ENCODE measurements around the gene SH3BGRL2. TPM values are rescaled to one million over a fixed set of nuclear protein-coding genes. Genes with fewer than 3 reads are reported as not detected.

Gene SH3BGRL2
- total and polyA plus RNA-seq, 4 donors, result 23.8 to 71.3 (median 34.3) TPM

GRCh38 chr6:79612457-79612856 lies 18.7 kb upstream of the SH3BGRL2 start (continued):
- TF ChIP-seq, protein P1, sequence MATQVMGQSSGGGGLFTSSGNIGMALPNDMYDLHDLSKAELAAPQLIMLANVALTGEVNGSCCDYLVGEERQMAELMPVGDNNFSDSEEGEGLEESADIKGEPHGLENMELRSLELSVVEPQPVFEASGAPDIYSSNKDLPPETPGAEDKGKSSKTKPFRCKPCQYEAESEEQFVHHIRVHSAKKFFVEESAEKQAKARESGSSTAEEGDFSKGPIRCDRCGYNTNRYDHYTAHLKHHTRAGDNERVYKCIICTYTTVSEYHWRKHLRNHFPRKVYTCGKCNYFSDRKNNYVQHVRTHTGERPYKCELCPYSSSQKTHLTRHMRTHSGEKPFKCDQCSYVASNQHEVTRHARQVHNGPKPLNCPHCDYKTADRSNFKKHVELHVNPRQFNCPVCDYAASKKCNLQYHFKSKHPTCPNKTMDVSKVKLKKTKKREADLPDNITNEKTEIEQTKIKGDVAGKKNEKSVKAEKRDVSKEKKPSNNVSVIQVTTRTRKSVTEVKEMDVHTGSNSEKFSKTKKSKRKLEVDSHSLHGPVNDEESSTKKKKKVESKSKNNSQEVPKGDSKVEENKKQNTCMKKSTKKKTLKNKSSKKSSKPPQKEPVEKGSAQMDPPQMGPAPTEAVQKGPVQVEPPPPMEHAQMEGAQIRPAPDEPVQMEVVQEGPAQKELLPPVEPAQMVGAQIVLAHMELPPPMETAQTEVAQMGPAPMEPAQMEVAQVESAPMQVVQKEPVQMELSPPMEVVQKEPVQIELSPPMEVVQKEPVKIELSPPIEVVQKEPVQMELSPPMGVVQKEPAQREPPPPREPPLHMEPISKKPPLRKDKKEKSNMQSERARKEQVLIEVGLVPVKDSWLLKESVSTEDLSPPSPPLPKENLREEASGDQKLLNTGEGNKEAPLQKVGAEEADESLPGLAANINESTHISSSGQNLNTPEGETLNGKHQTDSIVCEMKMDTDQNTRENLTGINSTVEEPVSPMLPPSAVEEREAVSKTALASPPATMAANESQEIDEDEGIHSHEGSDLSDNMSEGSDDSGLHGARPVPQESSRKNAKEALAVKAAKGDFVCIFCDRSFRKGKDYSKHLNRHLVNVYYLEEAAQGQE (IDR thresholded peaks at IDR 0.05), result no peak
- no peak for TF ChIP-seq EGR1 (IDR thresholded peaks at IDR 0.05; ENCODE audit: low read depth in 2 of 2)
- TF ChIP-seq FOXA2 (IDR thresholded peaks at IDR 0.05), result no peak
- TF ChIP-seq MAX (IDR thresholded peaks at IDR 0.05), result no peak
- TF ChIP-seq HNF4A (conservative IDR thresholded peaks at IDR 0.05), result no peak
- no peak for TF ChIP-seq ATF3 (IDR thresholded peaks at IDR 0.05)
- no peak for TF ChIP-seq TAF1 (conservative IDR thresholded peaks at IDR 0.05)
- TF ChIP-seq SP1 (IDR thresholded peaks at IDR 0.05), result no peak

DNA sequence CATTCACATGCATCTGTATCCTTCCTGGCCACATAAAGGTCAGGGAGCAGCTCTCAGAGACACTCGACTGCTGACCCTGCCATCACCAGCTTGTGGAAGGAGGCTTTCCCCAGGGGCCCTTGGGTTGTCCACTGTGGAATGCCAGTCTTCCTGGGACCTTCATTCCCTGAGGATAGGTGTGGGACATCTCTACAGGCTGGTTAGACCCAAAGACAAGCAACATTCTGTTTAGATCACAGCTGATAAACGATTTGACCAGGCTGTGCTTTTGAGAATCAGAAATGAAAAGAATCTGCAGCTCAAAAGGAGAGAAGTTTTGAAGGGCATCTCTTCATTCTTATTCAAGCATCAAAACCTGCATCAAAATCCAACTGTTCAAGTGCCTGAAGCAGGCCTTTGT lies 18.2 kb upstream of the SH3BGRL2 start:
- TF ChIP-seq, protein P1 (IDR thresholded peaks at IDR 0.05), result no peak
- TF ChIP-seq HNF4A (conservative IDR thresholded peaks at IDR 0.05) (no peak), SP1 (IDR thresholded peaks at IDR 0.05) (no peak), ATF3 (IDR thresholded peaks at IDR 0.05) (no peak), HNF4G (IDR thresholded peaks at IDR 0.05) (no peak), GABPA (IDR thresholded peaks at IDR 0.05 in 1 of 2, conservative IDR thresholded peaks at IDR 0.05 in 1 of 2) (no peak), FOXA1 (IDR thresholded peaks at IDR 0.05) (no peak), CTCF (IDR thresholded peaks at IDR 0.05; ENCODE audit: low read depth, low read length, missing input control) (no peak), RAD21 (IDR thresholded peaks at IDR 0.05) (no peak), YY1 (IDR thresholded peaks at IDR 0.05) (no peak)
- TF ChIP-seq, protein P2, sequence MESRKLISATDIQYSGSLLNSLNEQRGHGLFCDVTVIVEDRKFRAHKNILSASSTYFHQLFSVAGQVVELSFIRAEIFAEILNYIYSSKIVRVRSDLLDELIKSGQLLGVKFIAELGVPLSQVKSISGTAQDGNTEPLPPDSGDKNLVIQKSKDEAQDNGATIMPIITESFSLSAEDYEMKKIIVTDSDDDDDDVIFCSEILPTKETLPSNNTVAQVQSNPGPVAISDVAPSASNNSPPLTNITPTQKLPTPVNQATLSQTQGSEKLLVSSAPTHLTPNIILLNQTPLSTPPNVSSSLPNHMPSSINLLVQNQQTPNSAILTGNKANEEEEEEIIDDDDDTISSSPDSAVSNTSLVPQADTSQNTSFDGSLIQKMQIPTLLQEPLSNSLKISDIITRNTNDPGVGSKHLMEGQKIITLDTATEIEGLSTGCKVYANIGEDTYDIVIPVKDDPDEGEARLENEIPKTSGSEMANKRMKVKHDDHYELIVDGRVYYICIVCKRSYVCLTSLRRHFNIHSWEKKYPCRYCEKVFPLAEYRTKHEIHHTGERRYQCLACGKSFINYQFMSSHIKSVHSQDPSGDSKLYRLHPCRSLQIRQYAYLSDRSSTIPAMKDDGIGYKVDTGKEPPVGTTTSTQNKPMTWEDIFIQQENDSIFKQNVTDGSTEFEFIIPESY (IDR thresholded peaks at IDR 0.05), result no peak
- WGBS, result 83% methylated on average over 2 of the region's 2 CpGs
- DNase-seq (ENCODE audit: low spot score), result no peak

More for the DNA sequence above, 18.2 kb upstream of the SH3BGRL2 start:
- Histone ChIP-seq H3K27ac (ENCODE audit: low read depth in 1 of 2, low read length in 2 of 2) (no peak overlapping the region), H3K27me3 (ENCODE audit: control insufficient read depth in 4 of 4, insufficient read depth in 4 of 4, low read length in 3 of 4) (no peaks in the 10 kb centered on the region), H3K36me3 (ENCODE audit: control insufficient read depth in 4 of 4, insufficient read depth in 3 of 4, low read depth in 1 of 4, low read length in 3 of 4) (no peaks in the 10 kb centered on the region), H3K4me1 (ENCODE audit: control insufficient read depth in 4 of 4, insufficient read depth in 4 of 4, low read length in 3 of 4) (peaks cover 2 to 18% (median 3%) of the 10 kb centered on the region in 4 donors), H3K9ac (ENCODE audit: low read depth in 1 of 2, low read length in 2 of 2) (no peak overlapping the region), H3K9me3 (ENCODE audit: control insufficient read depth in 4 of 4, low read length in 3 of 4) (no peaks in the 10 kb centered on the region), H3K4me3 (ENCODE audit: low read depth in 1 of 3, low read length in 3 of 3) (no peak overlapping the region)

Data from liver (tissue), 9 donors.